GM12865 (cell line): ENCODE results near the gene FRG1.
"Not testable (repeated sequence)": the region's sequence is repeated elsewhere in the genome, so short reads cannot be mapped to it uniquely, and the experiment has no call there.

Experiments
- DNase-seq: peaks from one replicate; pipeline ENCODE4 v3.0.0; 2010; ENCODE audit warnings: low read depth
- H3K4me3 ChIP-seq: 2 replicates; pipeline ENCODE4 v1.5.1; 2011; ENCODE audit warnings: mild to moderate bottlenecking, low read depth, low read length, control low read depth
- CTCF ChIP-seq: IDR thresholded peaks from 2 replicates; pipeline ENCODE4 v1.5.1; 2011; ENCODE audit warnings: low read length, control low read depth, low read depth, inconsistent platforms; ENCODE audit not compliant: insufficient read depth; ENCODE audit errors: missing control alignments

The FRG1 gene

DNA sequence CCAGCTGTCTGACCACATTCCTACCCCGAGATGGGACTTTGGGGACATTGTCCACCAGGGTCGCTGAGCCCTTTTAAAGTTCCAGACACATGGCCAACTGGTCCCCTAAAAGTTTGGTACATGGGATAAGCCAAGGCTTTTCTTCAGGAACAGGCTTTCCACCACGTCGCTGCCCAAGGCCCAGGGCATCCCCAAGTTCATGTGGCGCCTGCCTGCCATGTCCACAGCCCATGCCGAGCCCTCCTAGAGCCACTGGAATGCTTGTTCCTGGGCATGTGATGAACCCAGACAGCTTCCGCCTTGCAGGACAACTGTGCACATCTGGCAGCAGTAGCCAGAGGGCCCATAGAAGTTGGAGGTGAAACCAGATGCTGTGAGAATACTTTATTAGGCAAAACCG is 41.3 kb downstream of the FRG1 start:
- H3K4me3 ChIP-seq = no peak overlapping the region
- DNase-seq = no peak
- no peak for TF ChIP-seq CTCF

DNA sequence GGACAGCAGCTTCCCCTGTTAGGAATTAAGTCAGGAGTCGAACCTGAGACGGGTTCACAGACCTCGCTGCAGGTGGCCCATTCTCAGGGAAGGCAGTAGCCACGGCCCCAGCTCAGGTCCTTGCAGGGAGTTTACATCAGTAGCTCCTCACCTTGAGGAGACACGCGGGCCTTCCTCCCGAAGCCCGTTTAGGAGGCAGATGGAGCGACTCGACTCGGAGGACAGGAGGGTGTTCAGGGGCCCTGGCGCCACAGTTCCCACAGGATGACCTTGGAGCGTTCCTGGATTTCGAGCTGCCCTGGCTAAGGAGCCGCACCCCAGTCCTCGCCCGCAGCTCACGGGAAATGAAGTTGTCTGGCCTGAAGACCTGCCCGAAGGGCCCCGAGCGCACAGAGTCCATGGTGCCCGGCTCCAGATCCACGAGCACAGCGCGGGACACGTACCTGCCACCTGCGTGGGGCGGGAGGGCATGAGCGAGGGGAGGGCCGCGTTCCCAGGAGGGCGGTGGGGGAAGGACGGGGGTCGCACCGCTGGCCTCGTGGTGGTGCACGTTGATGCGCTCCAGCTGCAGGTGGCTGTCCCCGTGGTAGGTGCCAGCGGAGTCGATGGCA is 43.3 kb downstream of the FRG1 start:
- not testable (repeated sequence) for DNase-seq, H3K4me3 ChIP-seq

- DNase-seq = not testable (repeated sequence)
Measured at GRCh38 chr4:189984661-189985060, 44.0 kb downstream of the FRG1 start.

GRCh38 chr4:189985651-189986243 is 45.1 kb downstream of the FRG1 start:
- DNase-seq, H3K4me3 ChIP-seq: not testable (repeated sequence)

More at GRCh38 chr4:189984661-189985060, 44.0 kb downstream of the FRG1 start:
- H3K4me3 ChIP-seq = not testable (repeated sequence)

- TF ChIP-seq CTCF = no peak
- DNase-seq = no peak
- no peak overlapping the region for H3K4me3 ChIP-seq
Measured at GRCh38 chr4:189988877-189989431, 48.3 kb downstream of the FRG1 start.

- DNase-seq, H3K4me3 ChIP-seq: not testable (repeated sequence)
Measured at GRCh38 chr4:189989941-189990340, 49.3 kb downstream of the FRG1 start.
